ENCODE data around the gene RAPGEF1.

- TF ChIP-seq ZFP36 (IDR thresholded peaks at IDR 0.05; ENCODE audit: borderline replicate concordance, partially characterized antibody): no peak
- TF ChIP-seq, protein P1, sequence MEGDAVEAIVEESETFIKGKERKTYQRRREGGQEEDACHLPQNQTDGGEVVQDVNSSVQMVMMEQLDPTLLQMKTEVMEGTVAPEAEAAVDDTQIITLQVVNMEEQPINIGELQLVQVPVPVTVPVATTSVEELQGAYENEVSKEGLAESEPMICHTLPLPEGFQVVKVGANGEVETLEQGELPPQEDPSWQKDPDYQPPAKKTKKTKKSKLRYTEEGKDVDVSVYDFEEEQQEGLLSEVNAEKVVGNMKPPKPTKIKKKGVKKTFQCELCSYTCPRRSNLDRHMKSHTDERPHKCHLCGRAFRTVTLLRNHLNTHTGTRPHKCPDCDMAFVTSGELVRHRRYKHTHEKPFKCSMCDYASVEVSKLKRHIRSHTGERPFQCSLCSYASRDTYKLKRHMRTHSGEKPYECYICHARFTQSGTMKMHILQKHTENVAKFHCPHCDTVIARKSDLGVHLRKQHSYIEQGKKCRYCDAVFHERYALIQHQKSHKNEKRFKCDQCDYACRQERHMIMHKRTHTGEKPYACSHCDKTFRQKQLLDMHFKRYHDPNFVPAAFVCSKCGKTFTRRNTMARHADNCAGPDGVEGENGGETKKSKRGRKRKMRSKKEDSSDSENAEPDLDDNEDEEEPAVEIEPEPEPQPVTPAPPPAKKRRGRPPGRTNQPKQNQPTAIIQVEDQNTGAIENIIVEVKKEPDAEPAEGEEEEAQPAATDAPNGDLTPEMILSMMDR (IDR thresholded peaks at IDR 0.05): no peak
- no peak for TF ChIP-seq CEBPB (IDR thresholded peaks at IDR 0.05)
- TF ChIP-seq ZNF302 (CRISPR knock-in tag; IDR thresholded peaks at IDR 0.05): no peak
- no peak for TF ChIP-seq POLR2A (IDR thresholded peaks at IDR 0.05; ENCODE audit: low read length)
- TF ChIP-seq, protein P2, sequence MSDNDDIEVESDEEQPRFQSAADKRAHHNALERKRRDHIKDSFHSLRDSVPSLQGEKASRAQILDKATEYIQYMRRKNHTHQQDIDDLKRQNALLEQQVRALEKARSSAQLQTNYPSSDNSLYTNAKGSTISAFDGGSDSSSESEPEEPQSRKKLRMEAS (IDR thresholded peaks at IDR 0.05): no peak
- no peak for TF ChIP-seq USF2 (IDR thresholded peaks at IDR 0.05)
- no peak for TF ChIP-seq RCOR1 (IDR thresholded peaks at IDR 0.05; ENCODE audit: low read depth, low read length)
- TF ChIP-seq MAFK (IDR thresholded peaks at IDR 0.05; ENCODE audit: partially characterized antibody): no peak
- no peak for TF ChIP-seq CBX2 (IDR thresholded peaks at IDR 0.05; ENCODE audit: borderline replicate concordance, low read depth)
- no peak for TF ChIP-seq PHF8 (IDR thresholded peaks at IDR 0.05; ENCODE audit: borderline replicate concordance, low read depth)
- TF ChIP-seq EP300 (IDR thresholded peaks at IDR 0.05): no peak
Measured at GRCh38 chr9:131744171-131744719, 4.4 kb upstream of the RAPGEF1 start.
